GM10266 (cell line): ENCODE results near the gene CTSF.

ENCODE experiments used
- DNase-seq: peaks from one replicate; pipeline ENCODE4 v3.0.0; 2012; ENCODE audit errors: extremely low spot score
- CTCF ChIP-seq: IDR thresholded peaks from 2 replicates; pipeline ENCODE4 v1.5.1; 2012; ENCODE audit warnings: mild to moderate bottlenecking, low read depth; ENCODE audit not compliant: control insufficient read depth, insufficient read depth; ENCODE audit errors: missing control alignments

Gene CTSF

GRCh38 chr11:66569076-66569475, 670 bp upstream of the CTSF start:
- no peak for DNase-seq
- TF ChIP-seq CTCF = no peak

GRCh38 chr11:66567787-66568123, 651 bp downstream of the CTSF start:
- TF ChIP-seq CTCF = no peak
- no peak for DNase-seq

GRCh38 chr11:66566221-66566620, 2.2 kb downstream of the CTSF start:
- no peak for DNase-seq
- no peak for TF ChIP-seq CTCF

- TF ChIP-seq CTCF = no peak
- no peak for DNase-seq
Observed at GRCh38 chr11:66564984-66565383, 3.4 kb downstream of the CTSF start.

GRCh38 chr11:66564538-66564937, 3.9 kb downstream of the CTSF start:
- no peak for DNase-seq
- no peak for TF ChIP-seq CTCF

GRCh38 chr11:66563832-66564231, 4.6 kb downstream of the CTSF start:
- DNase-seq = no peak
- no peak for TF ChIP-seq CTCF

GRCh38 chr11:66562907-66563583, 5.4 kb downstream of the CTSF start:
- no peak for DNase-seq
- no peak for TF ChIP-seq CTCF
